GM12873 (cell line): ENCODE data around the gene CGB1.
"Not testable (repeated sequence)": the region's sequence is repeated elsewhere in the genome, so short reads cannot be mapped to it uniquely, and the experiment has no call there.

Experiments used
- CTCF ChIP-seq: IDR thresholded peaks from 2 replicates; pipeline ENCODE4 v1.5.1; 2012; ENCODE audit warnings: low read depth, mild to moderate bottlenecking, moderate library complexity, low read length, control low read depth; ENCODE audit not compliant: insufficient read depth; ENCODE audit errors: missing control alignments

CGB1 gene

GRCh38 chr19:49056101-49056901 is 19.6 kb upstream of the CGB1 start:
- peak; percentile 13 for TF ChIP-seq CTCF

DNA sequence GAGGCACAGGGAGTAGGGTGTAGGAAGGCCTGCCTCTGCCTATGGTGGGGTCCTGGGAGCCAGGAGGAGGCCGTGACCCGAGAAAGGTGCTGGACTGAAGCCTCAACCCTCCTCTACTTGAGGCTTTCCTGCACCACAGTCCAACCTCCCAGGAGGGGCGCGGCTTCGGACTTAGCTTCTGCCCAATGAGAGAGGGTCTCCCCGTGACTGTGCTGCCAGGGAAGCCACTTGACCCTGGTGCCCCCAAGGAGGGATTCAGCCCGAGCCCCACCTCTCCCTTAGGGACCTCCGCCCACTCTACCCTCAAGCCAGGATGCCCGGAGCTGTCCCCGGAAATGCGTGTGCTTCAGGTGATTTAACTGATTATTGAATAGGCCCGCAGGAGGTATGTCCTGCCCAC is 12.3 kb upstream of the CGB1 start, which contains the start of gene CGB8:
TSS of gene CGB8 (minus strand) at position 101 of the 400 bp plus-strand sequence. CDS start 372 bp downstream, outside the sequence.
- not testable (repeated sequence) for TF ChIP-seq CTCF

DNA sequence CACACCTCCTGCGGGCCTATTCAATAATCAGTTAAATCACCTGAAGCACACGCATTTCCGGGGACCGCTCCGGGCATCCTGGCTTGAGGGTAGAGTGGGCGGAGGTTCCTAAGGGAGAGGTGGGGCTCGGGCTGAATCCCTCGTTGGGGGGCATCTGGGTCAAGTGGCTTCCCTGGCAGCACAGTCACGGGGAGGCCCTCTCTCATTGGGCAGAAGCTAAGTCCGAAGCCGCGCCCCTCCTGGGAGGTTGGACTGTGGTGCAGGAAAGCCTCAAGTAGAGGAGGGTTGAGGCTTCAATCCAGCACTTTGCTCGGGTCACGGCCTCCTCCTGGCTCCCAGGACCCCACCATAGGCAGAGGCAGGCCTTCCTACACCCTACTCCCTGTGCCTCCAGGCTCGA is 6.9 kb upstream of the CGB1 start, which contains the start of gene CGB5:
TSS of gene CGB5 (plus strand) at position 301 of the 400 bp plus-strand sequence. CDS start 362 bp downstream, outside the sequence.
- TF ChIP-seq CTCF = not testable (repeated sequence)

DNA sequence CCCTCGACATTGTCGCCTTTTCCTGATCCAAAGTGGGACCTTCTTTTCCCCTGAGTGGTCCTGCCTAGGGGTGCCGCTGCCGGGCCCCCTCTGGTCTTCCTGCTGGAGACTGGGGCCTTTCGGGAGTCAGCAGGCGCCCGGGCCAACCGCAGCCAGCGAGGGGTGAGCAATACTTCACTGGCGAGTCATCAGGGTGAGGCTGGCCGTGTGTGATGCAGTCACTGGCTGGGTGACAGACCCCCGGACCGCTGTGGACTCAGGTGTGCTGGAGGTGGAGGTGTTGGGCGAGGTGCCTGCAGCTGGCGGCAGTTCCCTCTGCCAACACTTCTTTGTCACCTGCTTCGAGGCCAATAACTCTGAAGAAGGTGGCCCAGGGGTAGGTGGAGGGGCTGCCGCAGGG is 5.5 kb upstream of the CGB1 start:
- TF ChIP-seq CTCF = no peak

DNA sequence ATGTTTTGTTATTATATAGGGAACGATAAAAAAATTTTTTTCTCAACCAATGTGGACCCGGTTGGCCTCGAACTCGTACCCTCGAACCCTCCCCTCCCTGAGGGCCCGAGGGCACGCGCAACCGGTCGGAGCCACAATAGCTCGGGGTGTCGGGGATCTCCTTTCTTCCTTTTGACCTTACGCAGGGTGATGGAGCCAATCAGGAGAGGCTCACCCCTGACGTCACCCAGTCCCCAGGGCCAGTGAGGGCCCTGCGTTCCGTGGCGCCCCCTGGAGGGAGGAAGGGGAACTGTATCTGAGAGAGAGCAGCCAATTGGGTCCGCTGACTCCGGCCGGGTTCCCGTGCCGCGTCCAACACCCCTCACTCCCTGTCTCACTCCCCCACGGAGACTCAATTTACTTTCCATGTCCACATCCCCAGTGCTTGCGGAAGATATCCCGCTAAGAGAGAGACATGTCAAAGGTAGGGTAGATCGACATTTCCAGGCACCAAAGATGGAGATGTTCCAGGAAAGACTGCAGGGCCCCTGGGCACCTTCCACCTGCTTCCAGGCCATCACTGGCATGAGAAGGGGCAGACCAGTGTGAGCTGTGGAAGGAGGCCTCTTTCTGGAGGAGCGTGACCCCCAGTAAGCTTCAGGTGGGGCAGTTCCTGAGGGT is 4.9 kb downstream of the CGB1 start, which contains the start of gene CGB2:
TSS of gene CGB2 (plus strand) at position 249 of the 660 bp plus-strand sequence. CDS start at position 455, 206 bp downstream.
- peak; percentile 64 for TF ChIP-seq CTCF

GRCh38 chr19:49024233-49024632 is 12.5 kb downstream of the CGB1 start, which contains the start of gene CGB3:
TSS of gene CGB3 (minus strand) at chr19:49024333. CDS start at chr19:49023971, 362 bp downstream.
- not testable (repeated sequence) for TF ChIP-seq CTCF

- TF ChIP-seq CTCF = no peak
Measured at GRCh38 chr19:49022116-49022515, 14.6 kb downstream of the CGB1 start.
